Stromal cell of bone marrow (primary cell): ENCODE results near the gene DMKN.

Experiments
- DNase-seq: peaks from one replicate; pipeline ENCODE4 v3.0.0-alpha.2; 2012; ENCODE audit warnings: low read depth

DMKN gene, protein sequence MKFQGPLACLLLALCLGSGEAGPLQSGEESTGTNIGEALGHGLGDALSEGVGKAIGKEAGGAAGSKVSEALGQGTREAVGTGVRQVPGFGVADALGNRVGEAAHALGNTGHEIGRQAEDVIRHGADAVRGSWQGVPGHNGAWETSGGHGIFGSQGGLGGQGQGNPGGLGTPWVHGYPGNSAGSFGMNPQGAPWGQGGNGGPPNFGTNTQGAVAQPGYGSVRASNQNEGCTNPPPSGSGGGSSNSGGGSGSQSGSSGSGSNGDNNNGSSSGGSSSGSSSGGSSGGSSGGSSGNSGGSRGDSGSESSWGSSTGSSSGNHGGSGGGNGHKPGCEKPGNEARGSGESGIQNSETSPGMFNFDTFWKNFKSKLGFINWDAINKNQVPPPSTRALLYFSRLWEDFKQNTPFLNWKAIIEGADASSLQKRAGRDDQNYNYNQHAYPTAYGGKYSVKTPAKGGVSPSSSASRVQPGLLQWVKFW

DNA sequence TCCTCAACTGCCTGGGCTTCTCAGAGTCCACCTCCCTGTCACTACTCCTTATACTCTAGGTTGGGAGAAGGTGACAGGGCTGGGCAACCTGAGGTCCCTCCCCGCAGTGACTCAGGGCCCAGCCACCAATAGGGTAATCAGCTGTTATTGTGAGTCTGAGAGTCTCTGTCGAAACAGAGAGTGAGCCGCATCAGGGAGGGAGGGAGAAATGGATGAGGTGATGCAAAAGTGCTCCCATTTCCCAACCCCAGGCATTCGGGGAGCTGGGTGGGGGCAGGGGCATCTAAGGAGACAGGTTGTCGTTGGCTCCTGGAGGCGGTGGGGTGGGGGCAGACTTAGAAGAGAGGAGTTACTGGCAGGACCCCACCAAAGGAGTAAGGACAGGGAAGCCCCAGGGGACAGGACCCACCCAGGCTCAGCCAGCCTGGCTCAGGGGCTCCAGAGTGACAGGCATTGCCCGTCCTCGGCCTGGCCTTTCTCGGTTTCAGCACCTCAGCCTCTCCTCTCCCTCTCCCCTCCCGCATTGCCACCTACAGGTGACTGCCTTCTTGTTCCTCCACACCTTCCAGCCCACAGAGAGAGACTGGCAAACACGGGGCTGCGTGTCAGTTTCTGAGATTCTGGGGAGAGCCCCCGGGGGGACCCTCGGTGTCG is at the start of gene DMKN:
Gene DMKN, minus strand, starts transcription at position 22 of the 654 bp plus-strand sequence. CDS start 174 bp downstream, outside the sequence.
- peak; percentile 59 for DNase-seq

DNA sequence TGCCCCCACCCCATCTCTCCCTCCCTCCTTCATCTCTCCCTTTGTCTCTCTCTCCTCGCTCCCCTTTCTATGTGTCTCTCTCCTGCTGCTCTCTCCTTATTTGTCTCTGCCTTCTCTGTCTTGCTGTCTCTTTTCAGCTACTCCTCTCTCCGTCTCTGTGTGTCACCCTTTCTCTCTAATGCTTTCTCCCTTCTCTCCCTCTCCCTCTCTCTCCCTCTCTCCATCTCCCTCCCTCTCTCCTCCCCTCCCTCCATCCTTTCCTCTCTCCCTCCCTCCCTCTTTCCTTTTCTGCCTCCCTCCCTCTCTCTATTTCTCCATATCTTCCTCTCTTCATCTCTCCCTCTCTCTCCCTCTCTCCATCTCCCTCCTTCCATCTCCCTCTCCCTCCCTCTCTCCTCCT is 49.3 kb upstream of the DMKN start:
- no peak for DNase-seq

DNA sequence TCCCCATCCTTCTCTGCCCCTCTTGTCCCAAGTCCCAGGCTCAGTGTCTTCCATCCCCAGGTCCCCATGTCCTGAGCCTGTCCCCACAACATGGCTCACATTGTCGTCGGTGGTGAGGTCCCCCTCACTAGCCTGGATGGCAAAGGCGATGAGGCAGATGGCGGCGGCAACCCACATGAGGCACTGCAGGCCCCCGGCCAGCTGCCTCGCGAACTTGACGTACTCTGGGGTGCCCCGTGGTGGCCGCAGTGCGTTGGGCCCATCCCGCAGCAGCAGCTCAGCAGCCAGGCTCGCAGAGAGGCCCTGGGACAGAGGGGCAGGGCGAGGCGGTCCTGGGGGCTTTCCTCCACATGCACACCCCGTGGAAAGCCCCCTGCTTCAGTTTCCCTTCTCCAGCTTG is 48.9 kb upstream of the DMKN start:
- DNase-seq, result no peak

DNA sequence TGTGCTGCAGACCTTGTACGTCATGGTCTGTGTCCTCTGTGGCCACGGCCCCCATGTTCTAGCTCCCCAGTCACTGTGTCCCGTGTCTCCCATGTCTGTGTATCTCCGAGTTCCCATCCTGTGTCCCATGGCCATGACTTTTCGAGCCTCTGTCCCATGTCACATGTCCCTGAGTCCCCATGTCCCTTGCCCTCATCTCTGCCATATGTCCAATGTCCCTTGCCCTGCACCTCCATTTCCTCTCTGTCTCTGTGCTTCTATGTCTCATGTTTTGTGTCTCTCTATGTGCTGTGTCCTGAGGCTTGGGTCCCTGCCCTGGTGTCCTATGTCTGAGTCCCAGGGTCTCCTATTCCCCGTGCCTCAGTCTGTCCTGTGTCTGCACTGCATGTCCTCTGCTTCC is 48.0 kb upstream of the DMKN start:
- DNase-seq, result no peak

DNA sequence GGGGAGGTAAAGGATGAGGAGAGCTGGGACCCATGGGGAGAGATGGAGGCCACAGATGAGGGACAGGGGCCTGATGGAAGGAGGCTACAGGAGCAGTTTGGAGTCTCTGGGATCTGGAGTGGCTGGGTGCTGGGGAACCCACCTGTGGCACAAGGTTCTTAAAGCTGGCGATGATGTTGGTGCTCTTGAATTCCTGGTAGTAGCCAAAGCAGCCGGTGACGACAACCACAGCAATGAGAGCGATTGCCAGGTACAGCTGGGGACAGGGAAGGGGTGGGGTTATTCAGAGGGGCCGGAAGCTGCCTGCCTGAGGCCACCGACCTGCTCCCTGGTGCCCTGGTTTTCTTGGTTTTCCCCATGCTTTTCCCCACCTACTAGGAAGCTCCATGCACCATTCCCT is 47.2 kb upstream of the DMKN start:
- DNase-seq, result no peak

DNA sequence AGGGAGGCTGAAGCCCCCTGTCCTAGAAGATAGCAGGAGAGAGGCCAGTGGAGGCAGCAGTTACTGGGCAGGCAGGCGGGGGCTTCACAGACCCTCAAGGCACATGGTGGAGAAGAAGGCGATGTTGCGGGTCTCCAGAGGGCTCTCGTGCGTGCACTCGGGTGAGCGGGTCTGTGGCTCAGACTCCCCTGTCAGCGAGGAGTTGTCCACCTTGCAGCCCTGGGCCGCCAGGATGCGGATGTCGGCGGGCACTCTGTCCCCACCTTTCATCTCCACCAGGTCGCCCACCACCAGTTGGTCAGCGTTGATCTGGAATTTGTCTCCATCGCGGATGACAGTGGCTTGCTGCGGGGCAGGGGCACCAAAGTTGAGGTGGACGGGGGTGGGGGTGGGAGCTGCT is 46.8 kb upstream of the DMKN start:
- no peak for DNase-seq

DNA sequence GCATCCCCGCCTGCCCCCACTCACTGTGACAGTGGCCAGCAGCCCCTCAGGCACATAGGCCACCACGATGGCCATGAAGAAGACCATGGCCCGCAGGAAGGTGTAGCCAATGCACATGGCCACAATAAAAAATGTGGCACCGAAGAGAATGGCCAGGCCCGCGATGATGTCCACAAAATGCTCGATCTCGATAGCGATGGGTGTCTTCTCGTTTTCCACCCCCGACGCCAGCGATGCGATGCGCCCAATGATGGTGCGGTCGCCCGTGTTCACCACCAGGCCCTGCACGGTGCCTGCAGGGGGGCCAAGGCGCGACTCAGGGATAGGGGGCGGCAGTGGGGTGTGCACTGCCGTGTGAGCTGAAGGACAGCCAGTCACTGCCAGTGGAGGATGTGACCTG is 46.3 kb upstream of the DMKN start:
- DNase-seq, result no peak

DNA sequence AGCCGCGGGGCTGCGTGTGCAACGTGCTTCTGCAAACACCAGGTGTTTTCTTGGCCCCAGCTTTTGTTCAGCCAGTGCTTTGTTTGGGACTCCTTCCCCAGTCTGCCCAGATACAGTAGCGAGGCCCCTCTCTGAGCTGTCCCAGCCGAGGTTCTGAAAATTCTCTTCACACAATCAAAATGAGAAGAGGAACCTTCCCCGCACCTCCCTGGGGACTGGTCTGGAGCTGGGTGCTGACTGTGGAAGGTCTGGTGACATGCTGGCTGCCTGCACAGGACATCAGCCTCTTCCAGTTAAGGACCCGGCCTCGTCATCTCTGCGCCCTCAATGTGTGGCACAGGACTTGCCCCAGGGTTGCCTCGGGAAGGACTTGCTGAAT is 45.8 kb upstream of the DMKN start:
- no peak for DNase-seq

DNA sequence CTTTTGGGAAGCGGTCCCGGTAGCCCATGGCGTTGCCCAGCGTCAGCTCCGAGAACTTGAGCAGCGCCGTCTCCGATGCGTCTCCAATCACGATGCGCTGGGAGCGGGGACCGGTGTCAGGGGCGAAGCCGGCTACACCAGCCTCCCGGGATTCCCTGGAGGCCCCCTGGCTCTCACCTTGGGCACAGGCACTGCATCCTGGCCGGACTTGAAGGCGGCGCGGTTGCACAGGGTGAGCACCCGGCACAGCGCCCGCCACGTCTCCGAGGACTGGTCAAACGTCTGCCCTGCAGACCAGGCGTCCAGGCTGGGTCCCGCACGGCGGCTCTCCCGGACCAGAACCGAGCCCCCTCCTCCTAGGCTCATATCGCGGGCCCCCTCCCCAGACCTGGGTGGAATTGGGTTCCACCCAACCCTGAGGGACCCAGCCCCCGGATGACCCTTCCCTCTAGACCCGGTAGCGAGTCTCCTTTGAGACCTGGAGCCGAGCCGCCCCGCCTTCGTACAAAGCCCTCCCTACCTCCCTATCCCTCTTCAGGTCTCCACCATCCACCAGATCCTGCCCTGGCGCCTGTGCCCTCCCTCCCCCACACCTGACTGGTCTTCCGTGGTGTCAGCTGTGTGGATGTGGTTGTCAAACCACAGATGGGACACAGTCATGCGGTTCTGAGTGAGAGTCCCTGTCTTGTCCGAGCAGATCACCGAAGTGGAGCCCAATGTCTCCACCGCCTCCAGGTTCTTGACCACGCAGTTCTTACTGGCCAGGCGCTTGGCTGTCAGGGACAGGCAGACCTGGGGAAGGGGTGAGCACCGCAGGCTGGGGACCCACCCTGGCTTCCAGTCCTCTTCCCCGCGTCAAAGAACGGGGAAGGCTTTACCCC is 45.2 kb upstream of the DMKN start:
- no peak for DNase-seq

DNA sequence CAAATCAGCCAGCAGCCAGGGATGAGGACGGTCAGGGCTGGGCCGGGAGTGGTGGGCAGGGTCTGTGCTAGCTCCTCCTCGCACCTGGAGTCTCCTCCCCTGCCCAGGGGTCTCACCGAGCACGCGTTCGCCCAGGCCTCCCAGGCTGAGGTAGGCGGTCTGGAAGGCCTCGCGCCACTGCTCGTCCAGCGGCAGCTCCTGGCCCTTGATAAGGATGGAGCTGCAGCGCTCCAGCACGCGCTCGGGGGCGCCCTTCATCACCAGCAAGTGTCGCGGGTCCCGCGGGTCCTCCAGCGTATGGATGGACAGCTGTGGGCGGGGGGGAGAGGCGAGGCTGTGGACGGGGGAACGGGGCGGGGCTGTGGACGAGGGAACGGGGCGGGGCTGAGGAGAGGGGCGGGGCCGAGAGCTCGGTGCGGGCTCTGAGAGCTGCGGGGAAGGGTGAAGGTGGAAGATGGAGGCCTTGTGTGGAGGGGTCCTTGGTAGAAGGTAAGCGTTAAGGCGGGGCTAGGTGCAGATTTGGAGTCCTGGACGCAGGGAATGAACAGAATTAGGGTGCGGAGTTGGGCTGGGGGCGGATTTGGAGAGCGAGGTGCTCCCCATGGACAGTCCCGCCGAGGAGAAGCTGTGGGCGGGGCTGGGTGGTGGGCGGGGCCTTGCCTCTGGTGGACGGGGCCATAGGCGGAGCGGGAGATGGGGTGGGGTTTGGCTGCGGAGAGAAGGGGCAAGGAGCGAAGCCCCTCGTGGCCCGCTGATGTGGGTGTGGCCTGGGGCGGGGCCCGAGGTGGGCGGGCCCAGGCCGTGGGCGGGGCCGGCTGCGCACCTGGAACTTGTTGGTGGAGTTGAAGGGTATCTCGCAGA is 44.3 kb upstream of the DMKN start:
- no peak for DNase-seq

DNA sequence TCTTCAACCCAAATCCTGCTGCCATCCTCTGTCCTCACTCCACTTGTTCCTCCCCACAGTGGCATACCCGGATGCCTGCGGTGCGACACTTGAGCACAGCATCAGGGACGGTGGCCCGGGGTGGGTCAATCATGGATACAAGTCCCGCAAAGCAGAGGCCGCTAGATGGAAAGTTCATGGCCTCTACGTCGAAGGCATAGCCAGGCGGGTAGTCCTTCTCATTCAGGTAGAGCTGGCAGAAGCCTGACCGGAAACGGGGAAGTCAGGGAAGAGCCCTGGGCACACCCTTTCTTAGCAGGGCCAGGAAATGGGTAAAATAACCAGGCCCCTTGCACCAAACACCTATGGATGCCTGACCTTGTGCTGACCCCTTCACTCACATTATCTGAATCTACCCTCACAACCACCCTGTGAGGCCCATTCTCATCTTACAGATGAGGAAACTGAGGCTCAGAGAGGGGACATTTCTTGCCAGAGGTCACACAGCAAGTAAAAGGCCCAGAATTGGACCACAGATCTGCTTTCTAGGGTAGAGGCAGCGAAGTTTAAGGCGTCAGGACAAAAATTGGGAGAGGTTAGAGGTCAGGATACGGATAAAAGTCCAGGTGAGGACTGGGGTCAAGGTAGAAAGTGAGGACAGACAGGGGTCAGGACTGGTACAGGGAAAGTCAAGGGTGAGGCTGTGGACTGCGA is 43.5 kb upstream of the DMKN start:
- DNase-seq, result no peak

DNA sequence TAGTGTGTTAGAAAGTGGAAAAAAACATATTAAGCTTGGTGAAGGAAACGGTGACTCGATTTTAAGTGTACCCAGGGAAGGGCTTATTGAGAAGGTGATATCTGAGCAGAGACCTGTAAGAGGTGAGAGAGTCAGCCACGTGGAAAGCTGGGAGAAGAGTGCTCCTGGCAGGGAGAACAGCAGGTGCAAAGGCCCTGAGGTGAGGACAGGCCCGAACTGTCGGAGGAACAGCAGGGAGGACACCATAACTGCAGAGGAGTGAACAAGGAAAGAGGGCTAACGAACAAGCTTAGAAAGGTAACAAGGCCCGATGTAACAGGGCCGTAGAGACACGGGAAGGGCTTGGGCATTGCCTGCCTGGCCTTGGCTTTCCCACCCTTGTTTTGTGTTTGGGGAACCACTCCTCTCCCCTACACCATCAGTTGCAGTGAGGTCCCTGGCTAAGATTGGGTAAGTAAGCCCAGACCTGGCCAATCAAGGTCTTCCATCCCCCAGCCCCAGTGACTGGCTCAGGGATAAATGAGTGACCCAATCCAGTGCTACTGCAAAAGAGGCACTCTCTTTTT is 42.7 kb upstream of the DMKN start:
- no peak for DNase-seq

DNA sequence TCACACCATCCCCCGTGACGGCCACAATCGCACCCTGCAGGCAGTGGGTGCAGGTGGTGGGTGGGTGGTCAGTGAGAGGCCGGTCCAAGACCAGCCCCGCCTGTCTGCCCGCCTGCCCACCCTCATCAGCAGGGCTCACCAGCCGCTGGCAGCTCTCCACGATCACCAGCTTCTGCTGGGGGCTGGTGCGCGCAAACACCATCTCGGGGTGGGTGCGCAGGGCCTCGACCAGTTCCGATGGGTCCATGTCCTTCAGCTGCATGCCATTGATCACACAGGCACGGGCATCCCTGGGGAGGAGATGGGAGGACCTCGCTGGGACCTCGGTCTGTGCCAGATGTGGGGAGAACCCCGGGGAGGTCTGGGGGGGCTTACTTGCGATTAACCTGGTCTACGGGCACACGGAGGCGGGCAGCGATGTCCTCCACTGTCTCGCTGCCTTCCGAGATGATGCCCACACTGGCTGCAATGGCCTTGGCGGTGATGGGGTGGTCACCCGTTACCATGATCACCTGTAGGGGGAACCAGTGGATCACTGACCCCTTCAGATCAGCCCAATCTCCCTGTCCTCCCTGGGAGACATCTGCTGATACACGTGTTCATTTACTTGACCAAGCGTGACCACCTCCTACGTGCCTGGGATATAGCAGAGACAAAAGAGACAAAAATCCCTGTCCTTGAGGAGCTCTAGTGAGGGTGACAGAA is 42.0 kb upstream of the DMKN start:
- no peak for DNase-seq

DNA sequence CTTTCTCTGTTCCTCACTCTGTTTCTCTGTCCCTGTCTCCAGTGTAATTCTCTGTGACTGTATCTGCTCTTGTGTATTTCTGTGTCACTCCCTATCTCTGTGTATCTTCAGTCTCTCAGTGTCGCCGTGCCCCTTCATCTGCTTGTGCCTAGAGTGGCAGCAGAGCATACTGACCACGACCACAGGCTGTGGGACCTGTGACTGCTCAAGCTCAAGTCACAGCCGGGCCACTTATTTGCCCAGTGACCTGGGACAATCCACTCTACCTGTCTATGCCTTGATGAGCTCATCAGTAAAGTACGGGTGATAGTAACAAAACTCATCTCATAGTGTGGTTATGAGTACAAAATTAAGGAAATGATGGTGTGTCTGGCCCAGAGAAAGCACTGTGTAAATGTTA is 40.6 kb upstream of the DMKN start:
- no peak for DNase-seq

DNA sequence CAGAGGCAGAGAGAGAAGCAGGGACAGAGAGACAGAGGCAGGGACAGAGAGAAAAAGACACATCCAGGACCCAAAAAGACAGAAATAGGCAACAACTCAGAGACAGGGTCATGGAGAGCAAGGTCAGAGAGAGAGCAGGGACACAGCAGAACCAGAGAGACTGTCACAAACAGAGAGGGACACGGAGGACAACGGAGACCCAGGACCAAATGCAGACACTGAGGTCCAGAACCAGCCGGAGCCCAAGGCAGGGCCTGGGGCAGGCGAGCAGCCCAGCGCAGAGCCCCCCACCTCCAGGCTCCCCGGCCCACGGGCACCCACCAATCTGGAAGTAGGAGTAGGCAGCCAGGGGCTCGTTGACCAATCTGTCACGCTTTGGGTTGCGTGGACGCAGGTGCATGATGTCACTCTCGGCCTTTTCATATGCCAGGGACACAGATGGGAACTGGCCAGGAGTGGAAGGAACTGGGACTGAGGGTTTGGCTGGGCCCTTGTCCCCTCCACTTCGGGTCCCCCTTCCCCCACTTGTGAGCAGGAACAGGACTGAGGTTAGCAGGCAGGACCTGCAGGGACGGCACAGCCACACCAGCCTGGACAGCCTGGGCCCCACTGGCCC is 40.0 kb upstream of the DMKN start:
- DNase-seq, result no peak

DNA sequence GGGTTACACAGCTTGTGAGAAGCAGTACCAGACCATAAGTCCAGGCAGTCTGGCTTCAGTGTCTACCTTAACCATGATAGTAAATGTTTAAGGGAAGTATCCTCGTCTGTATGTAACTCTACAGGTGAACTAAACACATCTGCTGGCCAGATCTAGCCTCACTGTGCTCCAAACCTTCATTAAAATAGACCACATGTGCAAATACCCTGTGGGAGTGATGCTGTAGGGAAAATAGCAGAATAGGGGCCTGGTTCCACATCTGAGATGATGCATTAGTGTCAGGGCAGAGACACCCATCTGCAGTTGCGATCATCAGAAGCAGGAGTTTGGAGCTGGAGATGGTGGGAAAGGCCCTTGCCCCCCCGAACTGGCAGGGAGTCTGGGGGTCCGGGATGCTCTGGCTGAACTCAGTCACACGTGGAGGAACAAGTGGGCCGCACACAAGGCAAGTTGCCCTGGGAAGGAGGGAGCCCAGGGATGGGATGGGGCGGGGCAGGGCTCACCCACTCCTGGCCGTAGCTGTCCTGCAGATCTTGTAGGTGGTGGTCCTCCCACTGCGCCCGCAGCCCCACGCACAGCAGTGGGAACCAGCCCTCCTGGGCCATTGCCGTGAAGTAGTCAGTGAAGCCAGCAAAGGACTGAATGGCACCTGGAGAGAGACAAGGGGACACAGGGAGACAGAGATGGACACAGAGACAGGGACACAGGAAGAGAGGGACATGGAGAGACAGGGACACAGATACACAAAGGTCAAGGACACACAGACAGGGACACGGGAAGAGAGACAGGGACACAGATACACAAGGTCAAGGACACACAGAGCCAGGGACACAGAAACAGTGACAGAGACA is 39.3 kb upstream of the DMKN start:
- DNase-seq, result no peak

DNA sequence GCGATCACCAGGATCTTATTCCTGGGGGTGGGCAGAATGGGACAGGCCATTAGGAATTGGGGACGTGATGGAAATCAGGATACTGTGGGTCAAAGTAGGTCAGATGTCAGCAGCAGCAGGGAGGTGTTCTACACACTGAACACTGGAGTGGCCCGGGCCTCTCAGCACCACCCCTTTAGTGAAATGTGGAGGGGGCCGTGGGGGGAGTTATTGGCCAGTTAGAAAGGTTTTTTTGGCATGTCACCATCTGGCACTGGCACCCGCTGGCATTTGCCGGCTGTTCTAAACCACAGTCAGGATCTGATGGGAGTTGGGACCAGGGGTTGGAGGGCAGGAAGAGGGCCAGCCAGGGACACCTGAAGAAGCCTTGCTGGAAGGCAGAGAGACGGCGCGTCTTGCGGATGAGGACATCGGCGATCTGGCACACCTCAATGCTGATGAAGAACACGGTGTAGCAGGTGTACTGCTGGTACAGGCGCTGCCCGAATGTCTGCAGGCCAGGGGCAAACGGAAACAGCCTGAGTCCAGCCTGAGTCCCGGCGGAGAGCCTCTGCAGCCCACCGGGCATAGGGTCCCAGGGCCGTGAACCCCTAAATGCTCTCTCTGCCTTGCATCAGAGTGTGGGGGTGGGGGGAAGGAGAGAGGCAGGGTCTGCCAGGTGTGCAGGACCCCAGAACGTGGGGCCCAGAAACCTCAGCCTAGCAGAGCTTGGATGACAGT is 37.8 kb upstream of the DMKN start:
- DNase-seq, result no peak
